IMR-90 (cell line): ENCODE data around the gene CD5L. TPM values are rescaled to one million over a fixed set of nuclear protein-coding genes. Genes with fewer than 3 reads are reported as not detected.

ENCODE experiments used
- ATAC-seq: fragments of 200-7000 bp; cut with Tn5 transposase; 2 replicates; pipeline ENCODE4 v1.9.1; 2020; ENCODE audit warnings: low read depth, mild to moderate bottlenecking, moderate library complexity
- BruUV-seq: library from RNA; stranded (reverse); fragments of 400-500 nt; replicated peaks from 2 replicates; lab custom pipeline; 2021; lab: Mats Ljungman, UMichigan
- CTCF ChIA-PET: fragments of 300-600 bp; formaldehyde crosslinking; extraction: SDS; loops from one replicate; lab custom pipeline; 2021; ENCODE audit warnings: antibody characterized with exemption; lab: Yijun Ruan, JAX
- POLR2A ChIA-PET: fragments of 300-600 bp; sonication (Branson Sonifier 250); formaldehyde crosslinking; loops from one replicate; lab custom pipeline; 2022; ENCODE audit warnings: antibody characterized with exemption; ENCODE audit not compliant: unreplicated experiment; lab: Charles Lee
- DNase-seq: peaks from one replicate; pipeline ENCODE4 v3.0.0; 2013
- H2AFZ ChIP-seq: replicated peaks from 2 replicates; pipeline ENCODE3; 2013; ENCODE audit warnings: low read length, mild to moderate bottlenecking; ENCODE audit not compliant: poor library complexity
- H2AK5ac ChIP-seq: 2 replicates; pipeline ENCODE4 v1.6.1; 2013; ENCODE audit warnings: low read depth, low read length, inconsistent platforms
- H2AK9ac ChIP-seq: replicated peaks from 2 replicates; pipeline ENCODE3; 2013; ENCODE audit warnings: mild to moderate bottlenecking, low read depth, low read length, moderate library complexity; ENCODE audit not compliant: poor library complexity
- H2BK120ac ChIP-seq: 2 replicates; pipeline ENCODE4 v1.6.1; 2013; ENCODE audit warnings: low read depth, low read length, inconsistent platforms
- H2BK15ac ChIP-seq: 3 replicates; pipeline ENCODE4 v1.6.1; 2013; ENCODE audit warnings: low read depth, low read length, inconsistent platforms
- H2BK20ac ChIP-seq: 2 replicates; pipeline ENCODE4 v1.6.1; 2013; ENCODE audit warnings: low read depth, mild to moderate bottlenecking, inconsistent platforms, low read length, moderate library complexity
- H2BK5ac ChIP-seq: 2 replicates; pipeline ENCODE4 v1.6.1; 2013; ENCODE audit warnings: mild to moderate bottlenecking, low read depth, low read length, inconsistent platforms; ENCODE audit not compliant: poor library complexity, severe bottlenecking
- H3K14ac ChIP-seq: replicated peaks from 2 replicates; pipeline ENCODE4 v1.6.1; 2013; ENCODE audit warnings: low read depth, low read length, inconsistent platforms
- H3K18ac ChIP-seq: 2 replicates; pipeline ENCODE4 v1.6.1; 2013; ENCODE audit warnings: low read depth, low read length, control low read depth
- H3K23ac ChIP-seq: 2 replicates; pipeline ENCODE4 v1.6.1; 2013; ENCODE audit warnings: low read depth, low read length, inconsistent platforms
- H3K27ac ChIP-seq: 2 replicates; pipeline ENCODE4 v1.5.1; 2013; ENCODE audit warnings: mild to moderate bottlenecking, control low read depth, low read length; ENCODE audit not compliant: insufficient read depth
- H3K27me3 ChIP-seq: 2 replicates; pipeline ENCODE4 v1.6.1; 2013; ENCODE audit warnings: low read length; ENCODE audit not compliant: control insufficient read depth, insufficient read depth
- H3K36me3 ChIP-seq: 2 replicates; pipeline ENCODE4 v1.6.1; 2013; ENCODE audit warnings: low read length, mixed read lengths; ENCODE audit not compliant: control insufficient read depth, insufficient read depth
- H3K4ac ChIP-seq: 2 replicates; pipeline ENCODE4 v1.6.1; 2013; ENCODE audit warnings: low read depth, low read length, inconsistent platforms
- H3K4me1 ChIP-seq: 2 replicates; pipeline ENCODE4 v1.6.1; 2013; ENCODE audit warnings: low read length, mixed read lengths; ENCODE audit not compliant: control insufficient read depth, insufficient read depth
- H3K4me2 ChIP-seq: 2 replicates; pipeline ENCODE4 v1.6.1; 2013; ENCODE audit warnings: low read depth, mild to moderate bottlenecking, control low read depth, low read length, moderate library complexity
- H3K4me3 ChIP-seq: 2 replicates; pipeline ENCODE4 v1.5.1; 2013; ENCODE audit warnings: low read depth, mild to moderate bottlenecking, control low read depth, low read length, moderate library complexity; ENCODE audit not compliant: insufficient read depth
- H3K56ac ChIP-seq: 2 replicates; pipeline ENCODE4 v1.6.1; 2013; ENCODE audit warnings: low read length, inconsistent platforms; ENCODE audit not compliant: insufficient read depth; ENCODE audit errors: extremely low read depth
- H3K79me1 ChIP-seq, 2 experiments: 2 replicates each; pipeline ENCODE4 v1.6.1; 2013; ENCODE audit warnings: low read length in 2 of 2, inconsistent platforms in 1 of 2, low read depth in 1 of 2
- H3K9ac ChIP-seq: 2 replicates; pipeline ENCODE4 v1.6.1; 2013; ENCODE audit warnings: low read depth, low read length, control low read depth
- H3K9me1 ChIP-seq: 2 replicates; pipeline ENCODE4 v1.6.1; 2013; ENCODE audit warnings: low read length, inconsistent platforms; ENCODE audit not compliant: insufficient read depth
- H3K9me3 ChIP-seq: 2 replicates; pipeline ENCODE4 v1.6.1; 2013; ENCODE audit warnings: low read length; ENCODE audit not compliant: control insufficient read depth, insufficient read depth
- H4K20me1 ChIP-seq: 2 replicates; pipeline ENCODE4 v1.6.1; 2013; ENCODE audit warnings: low read length, inconsistent platforms; ENCODE audit not compliant: insufficient read depth
- H4K5ac ChIP-seq: 2 replicates; pipeline ENCODE4 v1.6.1; 2013; ENCODE audit warnings: mild to moderate bottlenecking, low read depth, low read length, control low read depth
- H4K8ac ChIP-seq, 2 experiments: 2 replicates each; pipeline ENCODE4 v1.6.1; 2013; ENCODE audit warnings: low read depth in 2 of 2, low read length in 2 of 2, control low read depth in 1 of 2, inconsistent platforms in 1 of 2
- H4K91ac ChIP-seq: 2 replicates; pipeline ENCODE4 v1.6.1; 2013; ENCODE audit warnings: low read depth, low read length, inconsistent platforms; ENCODE audit not compliant: insufficient read depth
- BHLHE40 ChIP-seq: fragments of 150-350 bp; IDR thresholded peaks from 2 replicates; pipeline ENCODE4 v1.6.1; 2016; ENCODE audit warnings: mild to moderate bottlenecking, low read depth, low read length
- CEBPB ChIP-seq: IDR thresholded peaks from 2 replicates; pipeline ENCODE4 v1.6.1; 2012; ENCODE audit warnings: low read depth, low read length, improper control_type of control experiment
- CHD1 ChIP-seq: IDR thresholded peaks from 2 replicates; pipeline ENCODE4 v1.6.1; 2012; ENCODE audit warnings: low read depth, low read length, improper control_type of control experiment
- FOS ChIP-seq: fragments of 150-350 bp; IDR thresholded peaks from 2 replicates; pipeline ENCODE4 v1.6.1; 2016; ENCODE audit warnings: low read depth, low read length
- MAFK ChIP-seq: IDR thresholded peaks from 2 replicates; pipeline ENCODE4 v1.6.1; 2012; ENCODE audit warnings: low read depth, low read length, improper control_type of control experiment
- MAZ ChIP-seq: IDR thresholded peaks from 2 replicates; pipeline ENCODE4 v1.6.1; 2012; ENCODE audit warnings: low read depth, mild to moderate bottlenecking, low read length, improper control_type of control experiment, moderate library complexity, borderline replicate concordance
- MXI1 ChIP-seq: IDR thresholded peaks from 2 replicates; pipeline ENCODE4 v1.6.1; 2012; ENCODE audit warnings: low read depth, mild to moderate bottlenecking, low read length, moderate library complexity, borderline replicate concordance
- NFE2L2 ChIP-seq: fragments of 150-350 bp; IDR thresholded peaks from 2 replicates; pipeline ENCODE4 v1.6.1; 2016; ENCODE audit warnings: low read depth, mild to moderate bottlenecking, low read length
- POLR2A ChIP-seq: IDR thresholded peaks from 2 replicates; pipeline ENCODE4 v1.6.1; 2012; ENCODE audit warnings: mild to moderate bottlenecking, low read depth, low read length
- RAD21 ChIP-seq: IDR thresholded peaks from 2 replicates; pipeline ENCODE4 v1.6.1; 2012; ENCODE audit warnings: low read length, improper control_type of control experiment
- RCOR1 ChIP-seq: IDR thresholded peaks from 2 replicates; pipeline ENCODE4 v1.6.1; 2012; ENCODE audit warnings: mild to moderate bottlenecking, low read length, improper control_type of control experiment; ENCODE audit not compliant: insufficient replicate concordance
- RFX5 ChIP-seq: IDR thresholded peaks from 2 replicates; pipeline ENCODE4 v1.8.0; 2012; ENCODE audit warnings: low read depth, mild to moderate bottlenecking, low read length, moderate library complexity
- SMC3 ChIP-seq: fragments of 150-350 bp; IDR thresholded peaks from 2 replicates; pipeline ENCODE4 v1.6.1; 2016; ENCODE audit warnings: low read depth, mild to moderate bottlenecking, antibody characterized with exemption, low read length, moderate library complexity
- WGBS, 2 experiments: methylation state at CpG; one replicate each; pipeline versions ENCODE4 v1.1.5 to v1.1.7; 2013; ENCODE audit warnings: missing lambda C conversion rate in 2 of 2; ENCODE audit not compliant: insufficient read length in 1 of 2; ENCODE audit errors: extremely low coverage in 2 of 2; 5-methylcytosine and 5-hydroxymethylcytosine counted together
- dilution Hi-C: fragments of 300-500 bp; cut with HindIII; formaldehyde crosslinking; loops from one replicate; pipeline ENCODE4 v1.14.3; 2018; ENCODE audit warnings: low sequenced_read_pairs; ENCODE audit not compliant: unreplicated experiment
- in situ Hi-C: fragments of 300-500 bp; cut with MboI; formaldehyde crosslinking; loops from 3 replicates; pipeline ENCODE4 v1.14.3; 2019; ENCODE audit warnings: low sequenced_read_pairs, inconsistent platforms, mixed read lengths
- intact Hi-C: fragments of 100-400 bp; cut with micrococcal nuclease; formaldehyde crosslinking; loops from 2 replicates; pipeline ENCODE4 v1.10.0; 2022
- polyA plus RNA-seq, 3 experiments: library from polyadenylated mRNA; depleted of rRNA; stranded (reverse); fragments of >200 nt; gene quantifications; 2 replicates each; pipeline ENCODE4 v1.2.3, GENCODE V29; 2012; ENCODE audit warnings: low replicate concordance in 1 of 3
- total RNA-seq: library from RNA; depleted of rRNA; stranded (reverse); fragments of >200 nt; gene quantifications from 2 replicates; pipeline ENCODE4 v1.2.3, GENCODE V29; 2012
- TF ChIP-seq, protein P1 (sequence below): fragments of 150-350 bp; IDR thresholded peaks from 2 replicates; pipeline ENCODE4 v1.6.1; 2016; ENCODE audit warnings: low read depth, mild to moderate bottlenecking, low read length, moderate library complexity, borderline replicate concordance
- TF ChIP-seq, protein P2 (sequence below): fragments of 150-350 bp; IDR thresholded peaks from 2 replicates; pipeline ENCODE4 v1.6.1; 2017; ENCODE audit warnings: mild to moderate bottlenecking, antibody characterized with exemption, low read length, low read depth
- TF ChIP-seq, protein P3 (sequence below): conservative IDR thresholded peaks from 2 replicates; pipeline ENCODE4 v1.5.1; 2012; ENCODE audit warnings: mild to moderate bottlenecking, low read depth, low read length, improper control_type of control experiment

The CD5L gene
- total and polyA plus RNA-seq, 2 of the 4 experiments (the other 2 are of a cell fraction): not detected

DNA sequence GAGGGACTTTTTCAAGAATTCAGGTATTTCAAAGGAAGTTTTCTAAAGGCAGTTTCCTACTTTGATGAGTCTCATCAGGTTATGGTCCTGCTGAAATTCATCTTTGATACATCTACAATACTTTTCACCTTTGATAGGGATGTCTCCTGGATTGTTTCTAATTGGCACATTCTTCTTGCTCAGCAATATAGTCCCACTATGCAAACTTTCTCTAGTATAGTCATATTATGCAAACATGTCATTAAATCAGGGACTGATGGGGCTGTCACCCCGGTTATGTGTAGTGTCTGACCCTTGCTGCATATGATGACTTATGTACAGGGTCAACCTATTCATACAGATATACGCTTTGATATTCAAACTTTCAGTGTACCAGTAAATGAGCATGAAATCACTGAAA lies 21.3 kb downstream of the CD5L start:
- BruUV-seq: no TSS peak
- ChIA-PET CTCF (no interaction called here), POLR2A (no interaction called here)
- Histone ChIP-seq H3K56ac (no peak overlapping the region), H4K5ac (no peak overlapping the region), H3K27ac (no peak overlapping the region), H3K9ac (no peak overlapping the region), H2AFZ (no peak overlapping the region), H3K4me2 (no peak overlapping the region), H3K18ac (no peak overlapping the region), H2AK5ac (no peak overlapping the region), H3K9me1 (no peaks in the 10 kb centered on the region), H3K36me3 (no peaks in the 10 kb centered on the region), H3K4me1 (no peaks in the 10 kb centered on the region), H2BK120ac (no peak overlapping the region), H4K20me1 (no peaks in the 10 kb centered on the region), H3K27me3 (no peaks in the 10 kb centered on the region), H3K79me1 (no peaks in the 10 kb centered on the region), H3K4ac (no peak overlapping the region), H3K9me3 (no peaks in the 10 kb centered on the region), H4K8ac (no peak overlapping the region), H2BK5ac (no peak overlapping the region), H4K91ac (no peak overlapping the region), H3K23ac (no peak overlapping the region), H2BK15ac (no peak overlapping the region), H3K4me3 (no peak overlapping the region), H2BK20ac (no peak overlapping the region), H2AK9ac (no peak overlapping the region), H3K14ac (no peak overlapping the region)
- ATAC-seq (no peak), DNase-seq (no peak)
- WGBS, 2 experiments: no CpG with 5 or more reads among the region's 2 CpGs
- TF ChIP-seq CHD1 (no peak), CEBPB (no peak), RFX5 (no peak), MAZ (no peak), MAFK (no peak), NFE2L2 (no peak), BHLHE40 (no peak), POLR2A (no peak), SMC3 (no peak), RAD21 (no peak), FOS (no peak), MXI1 (no peak), RCOR1 (no peak)
- TF ChIP-seq, protein P1, sequence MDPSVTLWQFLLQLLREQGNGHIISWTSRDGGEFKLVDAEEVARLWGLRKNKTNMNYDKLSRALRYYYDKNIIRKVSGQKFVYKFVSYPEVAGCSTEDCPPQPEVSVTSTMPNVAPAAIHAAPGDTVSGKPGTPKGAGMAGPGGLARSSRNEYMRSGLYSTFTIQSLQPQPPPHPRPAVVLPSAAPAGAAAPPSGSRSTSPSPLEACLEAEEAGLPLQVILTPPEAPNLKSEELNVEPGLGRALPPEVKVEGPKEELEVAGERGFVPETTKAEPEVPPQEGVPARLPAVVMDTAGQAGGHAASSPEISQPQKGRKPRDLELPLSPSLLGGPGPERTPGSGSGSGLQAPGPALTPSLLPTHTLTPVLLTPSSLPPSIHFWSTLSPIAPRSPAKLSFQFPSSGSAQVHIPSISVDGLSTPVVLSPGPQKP: no peak
- TF ChIP-seq, protein P2, sequence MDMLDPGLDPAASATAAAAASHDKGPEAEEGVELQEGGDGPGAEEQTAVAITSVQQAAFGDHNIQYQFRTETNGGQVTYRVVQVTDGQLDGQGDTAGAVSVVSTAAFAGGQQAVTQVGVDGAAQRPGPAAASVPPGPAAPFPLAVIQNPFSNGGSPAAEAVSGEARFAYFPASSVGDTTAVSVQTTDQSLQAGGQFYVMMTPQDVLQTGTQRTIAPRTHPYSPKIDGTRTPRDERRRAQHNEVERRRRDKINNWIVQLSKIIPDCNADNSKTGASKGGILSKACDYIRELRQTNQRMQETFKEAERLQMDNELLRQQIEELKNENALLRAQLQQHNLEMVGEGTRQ: no peak
- TF ChIP-seq, protein P3, sequence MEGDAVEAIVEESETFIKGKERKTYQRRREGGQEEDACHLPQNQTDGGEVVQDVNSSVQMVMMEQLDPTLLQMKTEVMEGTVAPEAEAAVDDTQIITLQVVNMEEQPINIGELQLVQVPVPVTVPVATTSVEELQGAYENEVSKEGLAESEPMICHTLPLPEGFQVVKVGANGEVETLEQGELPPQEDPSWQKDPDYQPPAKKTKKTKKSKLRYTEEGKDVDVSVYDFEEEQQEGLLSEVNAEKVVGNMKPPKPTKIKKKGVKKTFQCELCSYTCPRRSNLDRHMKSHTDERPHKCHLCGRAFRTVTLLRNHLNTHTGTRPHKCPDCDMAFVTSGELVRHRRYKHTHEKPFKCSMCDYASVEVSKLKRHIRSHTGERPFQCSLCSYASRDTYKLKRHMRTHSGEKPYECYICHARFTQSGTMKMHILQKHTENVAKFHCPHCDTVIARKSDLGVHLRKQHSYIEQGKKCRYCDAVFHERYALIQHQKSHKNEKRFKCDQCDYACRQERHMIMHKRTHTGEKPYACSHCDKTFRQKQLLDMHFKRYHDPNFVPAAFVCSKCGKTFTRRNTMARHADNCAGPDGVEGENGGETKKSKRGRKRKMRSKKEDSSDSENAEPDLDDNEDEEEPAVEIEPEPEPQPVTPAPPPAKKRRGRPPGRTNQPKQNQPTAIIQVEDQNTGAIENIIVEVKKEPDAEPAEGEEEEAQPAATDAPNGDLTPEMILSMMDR: no peak
- dilution Hi-C loops: no loop called here
- intact Hi-C loops: no loop called here
- in situ Hi-C loops: no loop called here
